Measurements from ENCODE around the gene IMMT.

DNA sequence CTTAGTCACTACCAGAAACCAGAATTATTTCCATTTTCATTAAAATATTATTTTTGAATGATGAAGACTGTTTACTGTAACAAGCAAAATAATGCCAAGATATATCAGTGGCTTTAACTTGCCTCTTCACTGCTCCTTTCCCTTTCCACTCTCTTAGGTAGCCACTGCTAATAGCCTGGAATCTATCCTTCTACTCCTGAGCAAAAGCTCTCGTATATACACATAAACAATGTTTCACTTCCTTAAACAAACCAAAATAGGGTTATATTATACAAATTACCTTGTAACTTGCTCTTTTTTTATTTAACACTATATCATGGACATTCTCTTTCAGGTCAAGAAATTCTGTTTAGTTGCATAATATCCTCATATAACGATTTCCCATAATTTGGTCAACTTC is 20.8 kb downstream of the IMMT start:
- TF ChIP-seq, protein P1, sequence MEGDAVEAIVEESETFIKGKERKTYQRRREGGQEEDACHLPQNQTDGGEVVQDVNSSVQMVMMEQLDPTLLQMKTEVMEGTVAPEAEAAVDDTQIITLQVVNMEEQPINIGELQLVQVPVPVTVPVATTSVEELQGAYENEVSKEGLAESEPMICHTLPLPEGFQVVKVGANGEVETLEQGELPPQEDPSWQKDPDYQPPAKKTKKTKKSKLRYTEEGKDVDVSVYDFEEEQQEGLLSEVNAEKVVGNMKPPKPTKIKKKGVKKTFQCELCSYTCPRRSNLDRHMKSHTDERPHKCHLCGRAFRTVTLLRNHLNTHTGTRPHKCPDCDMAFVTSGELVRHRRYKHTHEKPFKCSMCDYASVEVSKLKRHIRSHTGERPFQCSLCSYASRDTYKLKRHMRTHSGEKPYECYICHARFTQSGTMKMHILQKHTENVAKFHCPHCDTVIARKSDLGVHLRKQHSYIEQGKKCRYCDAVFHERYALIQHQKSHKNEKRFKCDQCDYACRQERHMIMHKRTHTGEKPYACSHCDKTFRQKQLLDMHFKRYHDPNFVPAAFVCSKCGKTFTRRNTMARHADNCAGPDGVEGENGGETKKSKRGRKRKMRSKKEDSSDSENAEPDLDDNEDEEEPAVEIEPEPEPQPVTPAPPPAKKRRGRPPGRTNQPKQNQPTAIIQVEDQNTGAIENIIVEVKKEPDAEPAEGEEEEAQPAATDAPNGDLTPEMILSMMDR (IDR thresholded peaks at IDR 0.05): no peak
- no peak for TF ChIP-seq EZH2 (IDR thresholded peaks at IDR 0.05; ENCODE audit: borderline replicate concordance, insufficient read depth, low read depth, low read length, poor library complexity, severe bottlenecking)

All from B cell (primary cell).